ENCODE results near the gene ZNF688.

GRCh38 chr16:30521873-30522641 lies 49.5 kb downstream of the ZNF688 start:
- TF ChIP-seq CTCF (conservative IDR thresholded peaks at IDR 0.05; ENCODE audit: low read depth in 2 of 2), result no peak
- TF ChIP-seq EZH2 (IDR thresholded peaks at IDR 0.05; ENCODE audit: low read depth, unreplicated experiment), result no peak
- TF ChIP-seq POLR2AphosphoS5 (IDR thresholded peaks at IDR 0.05; ENCODE audit: low read depth), result no peak
- no peak for TF ChIP-seq REST (IDR thresholded peaks at IDR 0.05; ENCODE audit: unreplicated experiment)

Data from GM23338 (cell line).